ENCODE data around the gene ATP10D. TPM values are rescaled to one million over a fixed set of nuclear protein-coding genes. Genes with fewer than 3 reads are reported as not detected.

Gene ATP10D
- total and polyA plus RNA-seq, 2 donors (not counting 3 experiments of a cell fraction or from before 2014, with no cell fraction given), result 34.1 to 40.2 TPM

GRCh38 chr4:47519239-47519883, 34.3 kb downstream of the ATP10D start:
- Histone ChIP-seq H3K4me3 (replicated peaks in 1 of 3; ENCODE audit: insufficient read depth in 1 of 3, low read depth in 1 of 3, low read length in 3 of 3) (no peak overlapping the region), H3K9ac (replicated peaks; ENCODE audit: extremely low read depth, insufficient read depth, low read length) (no peak overlapping the region), H2AFZ (ENCODE audit: low read depth, low read length) (no peak overlapping the region), H3K79me2 (ENCODE audit: control insufficient read depth, insufficient read depth, low read length) (no peaks in the 10 kb centered on the region), H3K9me1 (replicated peaks; ENCODE audit: control insufficient read depth, extremely low read depth, insufficient read depth, low read length) (no peaks in the 10 kb centered on the region), H3K9me3 (replicated peaks; ENCODE audit: control insufficient read depth, insufficient read depth, low read length) (no peaks in the 10 kb centered on the region), H4K20me1 (replicated peaks; ENCODE audit: control insufficient read depth, extremely low read depth, insufficient read depth, low read length) (no peaks in the 10 kb centered on the region), H3K36me3 (ENCODE audit: control insufficient read depth in 2 of 2, extremely low read depth in 1 of 2, insufficient read depth in 2 of 2, low read length in 2 of 2) (peaks cover 0 to 3% of the 10 kb centered on the region in 2 experiments), H3K27ac (ENCODE audit: insufficient read depth, low read depth, low read length) (no peak overlapping the region), H3K27me3 (ENCODE audit: control insufficient read depth in 2 of 2, insufficient read depth in 2 of 2, low read length in 2 of 2) (no peaks in the 10 kb centered on the region), H3K4me2 (ENCODE audit: insufficient read depth, low read length) (no peak overlapping the region), H3K4me1 (ENCODE audit: control insufficient read depth, extremely low read depth, insufficient read depth, low read length) (peaks cover 9% of the 10 kb centered on the region)
- ChIA-PET CTCF (interaction anchor here (1.0 to 1.4 kb wide), 3 partner anchors 9 to 45 kb away, joined by 3 to 4 read pairs (median 4); no protein-coding TSS in a partner anchor), POLR2A (no interaction called here)
- no TSS peak for BruUV-seq (replicated peaks)
- dilution Hi-C loops (cut with MboI; ENCODE audit: extremely low pct_ligation_motif_present, low sequenced_read_pairs), result no loop called here
- FAIRE-seq (no peak), DNase-seq (ENCODE audit: low read depth, low spot score) (no peak)
- TF ChIP-seq POLR2A (IDR thresholded peaks at IDR 0.05; ENCODE audit: low read depth, low read length) (no peak), EZH2 (IDR thresholded peaks at IDR 0.05; ENCODE audit: borderline replicate concordance, low read depth, low read length, severe bottlenecking) (no peak), FOS (IDR thresholded peaks at IDR 0.05; ENCODE audit: borderline replicate concordance, insufficient read depth, low read length) (no peak), MYC (IDR thresholded peaks at IDR 0.05; ENCODE audit: low read depth, low read length) (no peak), GATA2 (IDR thresholded peaks at IDR 0.05; ENCODE audit: insufficient read depth, insufficient read length, low read depth, low read length) (no peak), JUN (IDR thresholded peaks at IDR 0.05; ENCODE audit: borderline replicate concordance, insufficient read depth, insufficient read length, low read depth) (no peak), POLR2AphosphoS5 (IDR thresholded peaks at IDR 0.05; ENCODE audit: insufficient read depth, low read depth, low read length) (no peak)
- TF ChIP-seq, protein P1, sequence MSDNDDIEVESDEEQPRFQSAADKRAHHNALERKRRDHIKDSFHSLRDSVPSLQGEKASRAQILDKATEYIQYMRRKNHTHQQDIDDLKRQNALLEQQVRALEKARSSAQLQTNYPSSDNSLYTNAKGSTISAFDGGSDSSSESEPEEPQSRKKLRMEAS (IDR thresholded peaks at IDR 0.05; ENCODE audit: insufficient read depth, insufficient read length), result no peak
- TF ChIP-seq, protein P2, sequence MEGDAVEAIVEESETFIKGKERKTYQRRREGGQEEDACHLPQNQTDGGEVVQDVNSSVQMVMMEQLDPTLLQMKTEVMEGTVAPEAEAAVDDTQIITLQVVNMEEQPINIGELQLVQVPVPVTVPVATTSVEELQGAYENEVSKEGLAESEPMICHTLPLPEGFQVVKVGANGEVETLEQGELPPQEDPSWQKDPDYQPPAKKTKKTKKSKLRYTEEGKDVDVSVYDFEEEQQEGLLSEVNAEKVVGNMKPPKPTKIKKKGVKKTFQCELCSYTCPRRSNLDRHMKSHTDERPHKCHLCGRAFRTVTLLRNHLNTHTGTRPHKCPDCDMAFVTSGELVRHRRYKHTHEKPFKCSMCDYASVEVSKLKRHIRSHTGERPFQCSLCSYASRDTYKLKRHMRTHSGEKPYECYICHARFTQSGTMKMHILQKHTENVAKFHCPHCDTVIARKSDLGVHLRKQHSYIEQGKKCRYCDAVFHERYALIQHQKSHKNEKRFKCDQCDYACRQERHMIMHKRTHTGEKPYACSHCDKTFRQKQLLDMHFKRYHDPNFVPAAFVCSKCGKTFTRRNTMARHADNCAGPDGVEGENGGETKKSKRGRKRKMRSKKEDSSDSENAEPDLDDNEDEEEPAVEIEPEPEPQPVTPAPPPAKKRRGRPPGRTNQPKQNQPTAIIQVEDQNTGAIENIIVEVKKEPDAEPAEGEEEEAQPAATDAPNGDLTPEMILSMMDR (IDR thresholded peaks at IDR 0.05; ENCODE audit: extremely low read depth in 1 of 2, insufficient read depth in 1 of 2, low read depth in 1 of 2, low read length in 2 of 2), result no peak
- intact Hi-C loops (cut with micrococcal nuclease), result no loop called here
